Testis (tissue), 3 donors: Measurements from ENCODE around the gene SLC36A4. TPM values are rescaled to one million over a fixed set of nuclear protein-coding genes. Genes with fewer than 3 reads are reported as not detected.

Source experiments
- DNase-seq: peaks from one replicate; pipeline ENCODE4 v3.0.0-alpha.2; 2019
- H3K27ac ChIP-seq, 2 donors: fragments of 200-600 bp; sonication (generic); one replicate each; pipeline ENCODE4 v1.5.1; 2019
- H3K27me3 ChIP-seq: fragments of 200-600 bp; sonication (generic); one replicate; pipeline ENCODE4 v1.5.1; 2019
- H3K36me3 ChIP-seq: fragments of 200-600 bp; sonication (generic); one replicate; pipeline ENCODE4 v1.5.1; 2017; ENCODE audit warnings: low read depth; ENCODE audit errors: missing control alignments
- H3K4me1 ChIP-seq: fragments of 200-600 bp; sonication (generic); one replicate; pipeline ENCODE4 v1.5.1; 2019
- H3K4me3 ChIP-seq, 2 donors: fragments of 200-600 bp; sonication (generic); one replicate each; pipeline ENCODE4 v1.5.1; 2017 to 2019
- H3K9me3 ChIP-seq: fragments of 200-600 bp; sonication (generic); one replicate; pipeline ENCODE4 v1.5.1; 2017
- POLR2A ChIP-seq: fragments of 450-650 bp; IDR thresholded peaks from one replicate; pipeline ENCODE4 v1.6.1; 2017; ENCODE audit warnings: antibody characterized with exemption, mild to moderate bottlenecking, moderate library complexity
- WGBS, 2 donors: methylation state at CpG; one replicate each; pipeline ENCODE4 v1.1.5; 2018; 5-methylcytosine and 5-hydroxymethylcytosine counted together
- intact Hi-C: fragments of 100-400 bp; cut with DNase I; formaldehyde crosslinking; loops from one replicate; pipeline ENCODE4 v1.15.1; 2023; ENCODE audit warnings: low total_unique reads
- polyA plus RNA-seq: library from polyadenylated mRNA; stranded (reverse); fragments of 350-450 nt; fragmentation: Illumina TruSeq; extraction: RNeasy Lipid Tissue Mini Kit (QIAGEN cat#74804); gene quantifications from one replicate; pipeline ENCODE4 v1.2.3, GENCODE V29; 2014; ENCODE audit warnings: low read depth, low replicate concordance; ENCODE audit not compliant: insufficient read depth
- total RNA-seq, 2 donors: library from RNA; depleted of rRNA; stranded (reverse); fragments of >200 nt; gene quantifications; one replicate each; pipeline ENCODE4 v1.2.3, GENCODE V29; 2016
- TF ChIP-seq, protein P1 (sequence below), 3 experiments: fragments of 450-650 bp in 2 of 3; fragments of 200-600 bp in 1 of 3; sonication (generic) in 1 of 3; IDR thresholded peaks; one replicate each; pipeline ENCODE4 v1.5.1; 2016 to 2019; ENCODE audit warnings: antibody characterized with exemption in 3 of 3, mild to moderate bottlenecking in 2 of 3, moderate library complexity in 1 of 3

The SLC36A4 gene
- total and polyA plus RNA-seq, 3 donors from 2014 or later, result 9.3 to 23.5 (median 18.3) TPM

DNA sequence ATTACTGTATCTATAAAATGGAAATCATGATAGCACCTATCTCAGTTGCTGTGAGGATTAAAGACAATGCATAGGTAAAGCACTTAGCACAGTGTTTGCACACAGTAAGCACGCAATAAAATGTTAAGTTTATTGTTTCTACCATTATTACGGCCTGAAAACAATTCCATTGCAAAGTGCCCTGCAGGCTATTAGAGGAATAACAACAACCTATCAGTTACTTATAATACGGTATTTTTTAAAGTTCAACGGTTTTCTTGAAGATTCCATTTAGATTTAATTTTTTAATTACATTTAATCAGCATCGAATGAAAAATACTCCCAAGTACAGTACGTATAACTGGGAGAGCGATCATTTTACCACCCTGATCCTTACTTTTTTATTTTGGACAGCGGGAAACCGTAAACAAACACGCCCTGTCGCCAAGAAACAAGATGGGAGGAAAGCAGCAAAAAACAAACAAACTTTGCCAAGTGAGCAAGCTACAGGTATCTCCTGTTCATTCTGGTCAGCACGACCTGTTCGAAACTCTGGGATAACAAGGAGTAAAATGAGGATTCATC is 893 bp downstream of the SLC36A4 start:
- intact Hi-C loops, result no loop called here
- Histone ChIP-seq H3K27ac (peak overlapping the region; percentile 98 to 99), H3K9me3 (no peaks in the 10 kb centered on the region), H3K4me3 (peak overlapping the region; percentile 89 to 95), H3K36me3 (no peaks in the 10 kb centered on the region), H3K4me1 (no peaks in the 10 kb centered on the region), H3K27me3 (no peaks in the 10 kb centered on the region)
- no peak for TF ChIP-seq POLR2A
- TF ChIP-seq, protein P1, sequence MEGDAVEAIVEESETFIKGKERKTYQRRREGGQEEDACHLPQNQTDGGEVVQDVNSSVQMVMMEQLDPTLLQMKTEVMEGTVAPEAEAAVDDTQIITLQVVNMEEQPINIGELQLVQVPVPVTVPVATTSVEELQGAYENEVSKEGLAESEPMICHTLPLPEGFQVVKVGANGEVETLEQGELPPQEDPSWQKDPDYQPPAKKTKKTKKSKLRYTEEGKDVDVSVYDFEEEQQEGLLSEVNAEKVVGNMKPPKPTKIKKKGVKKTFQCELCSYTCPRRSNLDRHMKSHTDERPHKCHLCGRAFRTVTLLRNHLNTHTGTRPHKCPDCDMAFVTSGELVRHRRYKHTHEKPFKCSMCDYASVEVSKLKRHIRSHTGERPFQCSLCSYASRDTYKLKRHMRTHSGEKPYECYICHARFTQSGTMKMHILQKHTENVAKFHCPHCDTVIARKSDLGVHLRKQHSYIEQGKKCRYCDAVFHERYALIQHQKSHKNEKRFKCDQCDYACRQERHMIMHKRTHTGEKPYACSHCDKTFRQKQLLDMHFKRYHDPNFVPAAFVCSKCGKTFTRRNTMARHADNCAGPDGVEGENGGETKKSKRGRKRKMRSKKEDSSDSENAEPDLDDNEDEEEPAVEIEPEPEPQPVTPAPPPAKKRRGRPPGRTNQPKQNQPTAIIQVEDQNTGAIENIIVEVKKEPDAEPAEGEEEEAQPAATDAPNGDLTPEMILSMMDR (IDR thresholded peaks at IDR 0.05), result peak; percentile 30 to 49 (median 32)
- DNase-seq, result no peak
- 4 to 6% methylated on average over 13 of the region's 13 CpGs for WGBS, 2 donors

GRCh38 chr11:93194673-93195291 is 3.0 kb downstream of the SLC36A4 start:
- Histone ChIP-seq H3K36me3 (no peaks in the 10 kb centered on the region), H3K4me3 (no peak overlapping the region), H3K9me3 (no peaks in the 10 kb centered on the region), H3K27me3 (no peaks in the 10 kb centered on the region), H3K4me1 (no peaks in the 10 kb centered on the region), H3K27ac (no peak overlapping the region)
- TF ChIP-seq, protein P1 (IDR thresholded peaks at IDR 0.05), result no peak
- no peak for TF ChIP-seq POLR2A
- WGBS, 2 donors, result 79 to 94% methylated on average over 1 of the region's 1 CpG
- intact Hi-C loops, result no loop called here
- DNase-seq, result no peak

GRCh38 chr11:93193731-93194130 is 4.1 kb downstream of the SLC36A4 start:
- Histone ChIP-seq H3K4me1 (no peaks in the 10 kb centered on the region), H3K27ac (no peak overlapping the region), H3K4me3 (no peak overlapping the region), H3K9me3 (no peaks in the 10 kb centered on the region), H3K27me3 (no peaks in the 10 kb centered on the region), H3K36me3 (no peaks in the 10 kb centered on the region)
- intact Hi-C loops, result no loop called here
- TF ChIP-seq, protein P1 (IDR thresholded peaks at IDR 0.05), result no peak
- no peak for TF ChIP-seq POLR2A
- WGBS, 2 donors, result 89 to 91% methylated on average over 2 of the region's 2 CpGs
- no peak for DNase-seq

DNA sequence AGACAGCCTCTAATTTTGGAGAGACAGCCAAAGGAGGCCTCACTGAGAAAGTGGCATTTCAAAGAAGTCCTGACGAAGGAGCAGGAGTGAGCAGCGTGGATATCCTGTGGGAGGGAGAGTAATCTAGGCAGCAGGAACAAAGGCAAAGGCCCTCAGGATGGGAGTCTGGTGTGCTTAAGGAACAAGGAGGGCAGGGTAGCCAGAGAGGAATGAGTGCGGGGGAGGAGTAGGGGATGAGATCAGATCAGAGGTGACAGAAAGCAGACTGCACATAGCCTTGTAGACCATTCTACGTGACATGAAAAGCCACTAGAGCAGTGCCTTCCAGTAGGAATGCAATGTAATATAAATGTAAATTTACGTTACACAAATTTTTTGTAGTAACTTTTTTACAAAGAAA is 5.6 kb downstream of the SLC36A4 start:
- Histone ChIP-seq H3K4me3 (no peak overlapping the region), H3K4me1 (no peaks in the 10 kb centered on the region), H3K9me3 (no peaks in the 10 kb centered on the region), H3K27ac (no peak overlapping the region), H3K36me3 (no peaks in the 10 kb centered on the region), H3K27me3 (no peaks in the 10 kb centered on the region)
- no peak for TF ChIP-seq POLR2A
- TF ChIP-seq, protein P1 (IDR thresholded peaks at IDR 0.05), result no peak
- WGBS, 2 donors, result 68 to 83% methylated on average over 5 of the region's 5 CpGs
- DNase-seq, result peak; percentile 51
- intact Hi-C loops, result no loop called here

- Histone ChIP-seq H3K4me3 (no peak overlapping the region), H3K4me1 (no peaks in the 10 kb centered on the region), H3K27ac (no peak overlapping the region), H3K9me3 (no peaks in the 10 kb centered on the region), H3K36me3 (no peaks in the 10 kb centered on the region), H3K27me3 (no peaks in the 10 kb centered on the region)
- intact Hi-C loops, result no loop called here
- DNase-seq, result no peak
- WGBS, 2 donors, result 41 to 86% methylated on average over 1 of the region's 1 CpG
- TF ChIP-seq POLR2A, result no peak
- TF ChIP-seq, protein P1 (IDR thresholded peaks at IDR 0.05), result no peak
These were observed 8.3 kb downstream of the SLC36A4 start for GRCh38 chr11:93189462-93189861.
